GM18858 (cell line): Measurements from ENCODE around the gene KRT85.

Experiments used
- ATAC-seq: cut with Tn5 transposase; IDR thresholded peaks from one replicate; pipeline ENCODE4 v1.9.1; 2021; ENCODE audit not compliant: unreplicated experiment

KRT85 gene

GRCh38 chr12:52369211-52369610, 1.9 kb upstream of the KRT85 start:
- no peak for ATAC-seq

GRCh38 chr12:52368508-52368907, 1.2 kb upstream of the KRT85 start:
- no peak for ATAC-seq

- ATAC-seq = no peak
These were observed 595 bp upstream of the KRT85 start for GRCh38 chr12:52367876-52368275.

GRCh38 chr12:52364901-52365489, 2.3 kb downstream of the KRT85 start:
- no peak for ATAC-seq

- no peak for ATAC-seq
These were observed 3.2 kb downstream of the KRT85 start for GRCh38 chr12:52364061-52364460.

DNA sequence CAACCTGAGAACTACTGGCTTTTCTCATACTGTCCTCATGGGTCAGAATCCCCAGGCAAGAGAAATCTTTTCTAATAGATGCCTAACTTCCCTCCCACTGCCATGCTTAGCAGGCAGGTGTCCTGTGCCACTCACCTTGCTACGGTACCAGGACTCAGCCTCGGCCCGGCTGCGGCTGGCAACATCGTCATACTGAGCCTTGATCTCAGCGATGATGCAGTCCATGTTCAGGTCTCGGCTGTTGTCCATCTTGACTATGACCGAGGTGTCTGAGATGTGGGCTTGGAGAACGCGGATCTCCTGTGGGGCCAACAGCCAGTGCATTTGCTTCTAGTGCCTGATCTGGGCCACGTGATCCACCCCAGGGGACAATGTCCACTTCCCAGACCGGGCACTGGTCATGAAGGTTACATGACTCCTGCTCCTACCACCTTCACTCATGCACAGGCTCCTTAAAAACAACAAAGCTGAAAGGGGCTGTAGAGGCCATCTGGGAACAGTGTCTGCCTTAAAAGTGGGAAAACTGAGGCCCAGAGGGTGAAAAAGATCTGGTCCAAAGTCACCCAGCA, 4.1 kb downstream of the KRT85 start:
- no peak for ATAC-seq

- ATAC-seq = no peak
These were observed 5.1 kb downstream of the KRT85 start for GRCh38 chr12:52362118-52362726.

- no peak for ATAC-seq
These were observed 5.7 kb downstream of the KRT85 start for GRCh38 chr12:52361553-52361952.

DNA sequence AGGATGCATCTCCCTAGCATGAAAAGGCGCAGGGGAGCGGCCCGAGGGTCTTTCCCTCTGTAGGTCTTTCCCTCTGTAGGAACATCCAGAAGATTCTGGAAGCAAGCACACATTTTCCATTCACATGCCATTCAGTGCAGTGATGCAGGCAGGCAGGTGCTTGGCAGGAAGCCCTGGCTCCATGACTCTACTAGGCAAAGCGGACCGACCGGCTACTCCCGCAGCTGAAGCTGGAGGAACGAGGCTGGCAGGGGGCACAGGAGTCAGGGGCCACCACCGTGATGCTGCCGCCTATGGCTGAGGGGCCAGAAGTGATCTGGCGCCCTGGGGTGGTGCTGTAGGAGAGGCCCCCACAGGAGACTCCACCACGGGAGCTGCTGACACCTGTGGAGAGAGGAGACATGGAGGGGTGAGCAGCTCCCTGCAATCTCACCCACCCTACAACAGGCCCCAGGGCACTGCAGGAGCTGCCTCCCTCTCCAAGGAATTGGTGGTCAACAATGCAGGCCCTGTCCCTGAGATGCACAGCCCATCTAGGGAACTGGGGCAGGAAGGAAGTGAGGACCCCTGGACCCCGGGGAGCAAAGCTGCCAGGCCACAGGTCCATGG, 6.5 kb downstream of the KRT85 start:
- ATAC-seq = no peak

DNA sequence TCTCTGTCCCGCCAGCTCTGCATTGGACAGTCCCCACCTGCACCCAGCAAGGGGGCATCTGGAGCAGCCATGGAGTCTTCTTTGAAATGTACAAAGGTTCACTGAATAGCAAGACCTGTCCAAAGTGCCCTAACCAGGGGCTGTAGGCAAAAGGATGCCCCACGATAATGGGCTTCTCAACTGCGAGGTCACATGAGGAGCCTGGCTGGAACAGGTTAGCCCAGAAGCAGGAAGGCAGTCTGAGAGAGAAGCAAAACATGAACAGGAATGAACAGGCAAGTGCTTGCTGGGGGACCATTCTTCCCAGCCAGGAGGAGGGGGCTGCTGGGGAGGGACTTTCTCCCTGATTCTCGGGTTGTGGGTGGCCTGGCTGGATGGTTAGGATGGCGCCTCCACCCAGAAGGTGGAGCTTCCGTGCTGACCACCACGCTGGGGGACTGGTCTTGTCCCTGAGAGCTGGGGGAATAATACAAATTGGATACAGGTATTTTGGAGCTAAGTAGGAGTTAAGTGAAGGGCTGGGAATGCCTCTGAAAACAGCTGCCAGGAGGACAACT, 7.1 kb downstream of the KRT85 start:
- ATAC-seq = no peak

GRCh38 chr12:52359621-52360061, 7.6 kb downstream of the KRT85 start:
- ATAC-seq = no peak

GRCh38 chr12:52358575-52359350, 8.5 kb downstream of the KRT85 start:
- ATAC-seq = peak; percentile 94

GRCh38 chr12:52356762-52357580, 10.3 kb downstream of the KRT85 start:
- no peak for ATAC-seq

DNA sequence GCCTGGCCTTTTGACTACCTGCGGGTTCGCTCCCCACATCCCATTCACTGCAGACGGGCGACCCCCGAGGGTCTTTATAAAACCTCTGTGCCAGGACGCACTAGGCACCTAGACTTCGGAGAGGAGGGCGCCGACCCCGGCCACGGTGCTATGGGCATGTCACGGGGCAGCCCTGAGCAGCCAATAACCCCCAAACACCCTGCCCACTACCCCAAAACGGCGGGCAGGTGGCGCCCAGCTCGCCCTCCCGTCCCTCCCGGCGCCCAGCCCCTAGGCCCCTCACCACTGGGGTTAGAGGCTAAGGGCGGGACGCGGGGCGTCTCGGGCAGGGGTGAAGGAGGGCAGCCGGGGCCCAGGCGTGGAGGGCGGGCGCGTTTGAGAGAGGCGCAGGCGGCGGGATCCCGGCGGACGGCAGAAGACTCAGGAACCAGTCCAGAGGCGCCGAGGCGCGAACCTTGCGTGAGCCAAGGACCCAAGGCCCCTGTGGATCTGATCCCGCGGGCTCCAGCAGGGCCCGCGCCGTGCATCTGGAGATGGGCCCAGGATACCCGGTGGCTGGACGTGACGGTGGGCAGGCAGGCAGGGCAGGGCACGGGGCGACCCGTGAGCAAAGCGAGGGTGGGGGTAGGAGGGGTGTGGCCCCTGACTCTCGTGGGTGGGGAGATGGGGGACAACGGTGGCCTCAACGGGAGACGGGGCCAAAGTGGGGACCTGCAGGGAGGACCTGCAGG, 11.1 kb downstream of the KRT85 start:
- ATAC-seq = no peak

DNA sequence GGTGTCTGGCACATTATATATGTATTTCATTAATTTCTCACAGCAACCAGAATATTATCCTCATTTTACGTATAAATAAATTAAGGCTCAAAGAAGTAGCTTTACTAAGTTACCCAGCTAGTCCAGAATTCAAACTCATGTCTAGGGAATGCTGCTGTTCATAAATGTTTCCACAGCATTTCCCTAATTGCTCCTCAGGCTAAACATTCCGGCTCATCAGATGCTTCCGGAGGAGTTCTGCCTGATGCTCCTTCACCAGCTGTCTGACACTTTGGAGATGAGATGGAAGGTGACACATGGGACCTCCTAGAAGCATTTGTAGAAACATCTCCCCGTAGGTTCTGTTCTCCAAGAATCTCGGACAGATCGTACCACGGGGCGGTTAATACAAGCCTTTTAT, 12.1 kb downstream of the KRT85 start:
- no peak for ATAC-seq

DNA sequence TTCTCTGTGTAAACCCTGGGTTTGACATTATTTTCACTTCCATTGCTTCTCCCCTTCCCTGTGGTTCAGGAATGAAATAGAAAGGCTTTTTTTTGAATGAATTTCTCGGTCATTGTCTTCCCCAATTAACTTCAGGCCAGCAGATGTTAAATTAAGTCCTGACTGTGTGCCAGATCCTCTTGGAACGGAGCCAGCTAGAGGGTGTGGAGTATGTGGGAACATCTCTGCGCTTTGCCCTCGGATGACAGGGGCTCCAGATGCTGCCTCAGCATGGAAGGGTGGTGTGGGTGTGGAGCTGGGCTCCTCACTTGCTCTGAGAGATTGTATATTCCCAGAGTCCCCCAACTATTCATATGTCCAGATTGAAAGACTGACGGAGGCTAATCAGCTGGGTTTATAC, 13.1 kb downstream of the KRT85 start:
- ATAC-seq = no peak

GRCh38 chr12:52353766-52354165, 13.5 kb downstream of the KRT85 start:
- no peak for ATAC-seq

- ATAC-seq = no peak
These were observed 14.3 kb downstream of the KRT85 start for GRCh38 chr12:52352951-52353350.

DNA sequence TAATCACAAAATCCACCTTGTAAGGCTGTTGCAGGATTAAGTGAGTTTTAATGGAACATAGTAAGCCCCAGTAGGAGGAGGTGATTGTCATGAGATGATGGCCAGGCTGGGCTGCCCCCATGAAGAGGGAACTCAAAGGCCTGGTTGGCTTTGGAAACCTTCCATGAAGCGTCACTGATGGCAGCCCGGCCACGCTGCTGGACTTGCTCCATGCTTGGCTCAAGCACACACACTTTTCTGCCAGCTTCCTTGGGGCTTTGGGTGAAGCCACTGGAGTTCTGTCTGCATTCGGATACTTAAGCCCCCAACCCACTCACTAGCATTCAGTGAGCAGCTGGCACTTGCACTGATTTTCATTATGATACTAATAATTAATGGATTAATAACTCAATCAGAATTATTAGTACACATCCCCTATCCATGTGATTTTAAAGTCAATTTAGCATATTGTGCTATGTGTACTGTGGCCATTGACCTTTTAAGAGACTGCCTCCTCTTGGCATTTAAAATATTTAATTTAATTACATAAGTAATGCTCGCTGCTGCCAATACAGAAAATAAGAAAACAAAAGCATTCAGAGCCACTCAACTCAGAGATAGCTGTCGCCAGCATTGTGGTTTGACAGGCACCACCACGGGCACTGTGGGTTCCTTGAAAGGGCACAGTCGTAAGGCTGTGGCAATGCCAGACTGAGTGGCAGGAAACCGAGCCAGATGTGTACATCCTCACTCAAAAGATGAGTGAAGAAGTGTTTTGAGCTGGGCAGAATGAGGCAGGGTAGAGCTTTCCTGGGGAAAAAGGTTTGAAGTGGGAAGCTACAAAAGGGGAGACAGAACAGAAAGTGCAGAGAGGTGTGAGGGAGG, 15.9 kb downstream of the KRT85 start:
- ATAC-seq = no peak
